ENCODE measurements around the gene TRMT2B.
"Not testable (repeated sequence)": the region's sequence is repeated elsewhere in the genome, so short reads cannot be mapped to it uniquely, and the experiment has no call there.

GRCh38 chrX:101012031-101012430, 39.9 kb downstream of the TRMT2B start:
- not testable (repeated sequence) for TF ChIP-seq CTCF (IDR thresholded peaks at IDR 0.05); POLR2AphosphoS5 (IDR thresholded peaks at IDR 0.05; ENCODE audit: insufficient read depth in 1 of 2, low read depth in 1 of 2); POLR2A (IDR thresholded peaks at IDR 0.05)

All from vagina (tissue), 2 donors.